ENCODE measurements around the gene ZNF428.

Gene ZNF428

DNA sequence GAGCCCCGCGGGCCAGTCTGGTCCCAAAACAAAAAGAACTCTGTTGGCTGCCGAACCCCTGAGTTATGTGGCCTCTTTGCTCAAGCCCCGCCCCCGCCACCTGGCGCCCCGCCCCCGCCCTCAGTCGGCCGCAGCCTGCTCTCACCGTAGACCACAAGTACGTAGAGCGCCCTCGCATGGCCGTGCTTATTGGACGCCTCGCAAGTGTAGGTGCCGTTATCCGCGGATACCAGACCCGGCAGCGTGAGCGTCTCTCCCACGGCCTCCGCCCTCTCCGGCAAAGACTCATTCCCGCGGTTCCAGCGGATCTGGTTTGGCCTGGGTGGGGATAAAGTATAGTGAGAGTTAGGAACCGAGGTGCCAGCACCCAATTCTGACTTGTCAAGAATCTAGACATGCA, 5.5 kb upstream of the ZNF428 start:
- no peak overlapping the region for H3K27ac ChIP-seq (replicated peaks)
- TF ChIP-seq GABPA (IDR thresholded peaks at IDR 0.05; ENCODE audit: low read depth) (no peak), POLR2AphosphoS5 (IDR thresholded peaks at IDR 0.05; ENCODE audit: low read depth) (no peak), SPI1 (IDR thresholded peaks at IDR 0.05; ENCODE audit: borderline replicate concordance, low read depth) (no peak)
- TF ChIP-seq, protein P1, sequence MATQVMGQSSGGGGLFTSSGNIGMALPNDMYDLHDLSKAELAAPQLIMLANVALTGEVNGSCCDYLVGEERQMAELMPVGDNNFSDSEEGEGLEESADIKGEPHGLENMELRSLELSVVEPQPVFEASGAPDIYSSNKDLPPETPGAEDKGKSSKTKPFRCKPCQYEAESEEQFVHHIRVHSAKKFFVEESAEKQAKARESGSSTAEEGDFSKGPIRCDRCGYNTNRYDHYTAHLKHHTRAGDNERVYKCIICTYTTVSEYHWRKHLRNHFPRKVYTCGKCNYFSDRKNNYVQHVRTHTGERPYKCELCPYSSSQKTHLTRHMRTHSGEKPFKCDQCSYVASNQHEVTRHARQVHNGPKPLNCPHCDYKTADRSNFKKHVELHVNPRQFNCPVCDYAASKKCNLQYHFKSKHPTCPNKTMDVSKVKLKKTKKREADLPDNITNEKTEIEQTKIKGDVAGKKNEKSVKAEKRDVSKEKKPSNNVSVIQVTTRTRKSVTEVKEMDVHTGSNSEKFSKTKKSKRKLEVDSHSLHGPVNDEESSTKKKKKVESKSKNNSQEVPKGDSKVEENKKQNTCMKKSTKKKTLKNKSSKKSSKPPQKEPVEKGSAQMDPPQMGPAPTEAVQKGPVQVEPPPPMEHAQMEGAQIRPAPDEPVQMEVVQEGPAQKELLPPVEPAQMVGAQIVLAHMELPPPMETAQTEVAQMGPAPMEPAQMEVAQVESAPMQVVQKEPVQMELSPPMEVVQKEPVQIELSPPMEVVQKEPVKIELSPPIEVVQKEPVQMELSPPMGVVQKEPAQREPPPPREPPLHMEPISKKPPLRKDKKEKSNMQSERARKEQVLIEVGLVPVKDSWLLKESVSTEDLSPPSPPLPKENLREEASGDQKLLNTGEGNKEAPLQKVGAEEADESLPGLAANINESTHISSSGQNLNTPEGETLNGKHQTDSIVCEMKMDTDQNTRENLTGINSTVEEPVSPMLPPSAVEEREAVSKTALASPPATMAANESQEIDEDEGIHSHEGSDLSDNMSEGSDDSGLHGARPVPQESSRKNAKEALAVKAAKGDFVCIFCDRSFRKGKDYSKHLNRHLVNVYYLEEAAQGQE (IDR thresholded peaks at IDR 0.05; ENCODE audit: insufficient replicate concordance, low read depth): no peak
- TF ChIP-seq, protein P2, sequence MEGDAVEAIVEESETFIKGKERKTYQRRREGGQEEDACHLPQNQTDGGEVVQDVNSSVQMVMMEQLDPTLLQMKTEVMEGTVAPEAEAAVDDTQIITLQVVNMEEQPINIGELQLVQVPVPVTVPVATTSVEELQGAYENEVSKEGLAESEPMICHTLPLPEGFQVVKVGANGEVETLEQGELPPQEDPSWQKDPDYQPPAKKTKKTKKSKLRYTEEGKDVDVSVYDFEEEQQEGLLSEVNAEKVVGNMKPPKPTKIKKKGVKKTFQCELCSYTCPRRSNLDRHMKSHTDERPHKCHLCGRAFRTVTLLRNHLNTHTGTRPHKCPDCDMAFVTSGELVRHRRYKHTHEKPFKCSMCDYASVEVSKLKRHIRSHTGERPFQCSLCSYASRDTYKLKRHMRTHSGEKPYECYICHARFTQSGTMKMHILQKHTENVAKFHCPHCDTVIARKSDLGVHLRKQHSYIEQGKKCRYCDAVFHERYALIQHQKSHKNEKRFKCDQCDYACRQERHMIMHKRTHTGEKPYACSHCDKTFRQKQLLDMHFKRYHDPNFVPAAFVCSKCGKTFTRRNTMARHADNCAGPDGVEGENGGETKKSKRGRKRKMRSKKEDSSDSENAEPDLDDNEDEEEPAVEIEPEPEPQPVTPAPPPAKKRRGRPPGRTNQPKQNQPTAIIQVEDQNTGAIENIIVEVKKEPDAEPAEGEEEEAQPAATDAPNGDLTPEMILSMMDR (IDR thresholded peaks at IDR 0.05; ENCODE audit: insufficient read depth, low read length): no peak
- no peak overlapping the region for H3K4me3 ChIP-seq (replicated peaks; ENCODE audit: insufficient read depth, low read length)
- peaks cover 2% of the 10 kb centered on the region for H3K27me3 ChIP-seq (ENCODE audit: insufficient read depth, poor library complexity, severe bottlenecking)
- DNase-seq (ENCODE audit: low read depth in 1 of 2, low spot score in 1 of 2): peak; percentile 72 to 77

DNA sequence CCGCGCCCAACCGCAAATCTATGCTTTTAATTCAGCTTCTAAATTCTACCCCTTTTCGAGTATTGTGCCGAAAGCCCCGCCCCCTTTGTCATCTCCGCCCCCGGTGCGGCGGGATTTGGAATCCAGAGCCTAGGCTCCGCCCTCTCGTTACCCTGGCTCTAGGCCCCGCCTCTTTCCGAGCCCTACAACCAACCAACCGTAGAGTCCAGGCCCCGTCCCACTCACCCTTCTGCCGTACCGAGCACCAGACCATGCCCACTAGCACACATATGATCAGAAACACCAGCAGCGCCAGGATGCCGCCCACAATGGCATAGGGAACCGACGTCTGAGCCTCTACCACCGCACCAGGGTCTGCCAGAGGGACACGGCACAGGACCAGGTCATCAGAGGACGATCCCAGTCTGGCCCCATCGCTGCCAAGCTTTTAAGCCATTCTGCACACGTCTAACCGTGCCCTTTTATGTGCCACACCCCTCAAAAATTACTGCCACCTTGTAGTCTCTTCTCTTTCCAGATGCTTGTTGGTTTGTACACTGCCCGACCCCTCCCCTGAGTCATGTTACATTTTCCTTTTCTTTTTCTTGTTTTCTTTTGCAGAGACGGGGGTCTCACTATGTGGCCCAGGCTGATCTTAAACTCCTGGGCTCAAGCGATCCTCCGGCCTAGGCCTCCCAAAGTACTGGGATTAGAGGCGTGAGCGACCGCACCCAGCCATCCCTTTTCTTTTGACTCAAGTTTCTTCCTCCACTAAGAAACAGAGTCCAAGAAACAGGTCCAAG, 4.7 kb upstream of the ZNF428 start:
- TF ChIP-seq GABPA (IDR thresholded peaks at IDR 0.05; ENCODE audit: low read depth): no peak
- no peak for TF ChIP-seq SPI1 (IDR thresholded peaks at IDR 0.05; ENCODE audit: borderline replicate concordance, low read depth)
- TF ChIP-seq, protein P1 (IDR thresholded peaks at IDR 0.05; ENCODE audit: insufficient replicate concordance, low read depth): no peak
- TF ChIP-seq, protein P2 (IDR thresholded peaks at IDR 0.05; ENCODE audit: insufficient read depth, low read length): no peak
- no peak for TF ChIP-seq POLR2AphosphoS5 (IDR thresholded peaks at IDR 0.05; ENCODE audit: low read depth)
- no peak for DNase-seq (ENCODE audit: low read depth in 1 of 2, low spot score in 1 of 2)
- Histone ChIP-seq H3K27ac (replicated peaks) (no peak overlapping the region), H3K4me3 (replicated peaks; ENCODE audit: insufficient read depth, low read length) (no peak overlapping the region), H3K27me3 (ENCODE audit: insufficient read depth, poor library complexity, severe bottlenecking) (peaks cover 2% of the 10 kb centered on the region)

DNA sequence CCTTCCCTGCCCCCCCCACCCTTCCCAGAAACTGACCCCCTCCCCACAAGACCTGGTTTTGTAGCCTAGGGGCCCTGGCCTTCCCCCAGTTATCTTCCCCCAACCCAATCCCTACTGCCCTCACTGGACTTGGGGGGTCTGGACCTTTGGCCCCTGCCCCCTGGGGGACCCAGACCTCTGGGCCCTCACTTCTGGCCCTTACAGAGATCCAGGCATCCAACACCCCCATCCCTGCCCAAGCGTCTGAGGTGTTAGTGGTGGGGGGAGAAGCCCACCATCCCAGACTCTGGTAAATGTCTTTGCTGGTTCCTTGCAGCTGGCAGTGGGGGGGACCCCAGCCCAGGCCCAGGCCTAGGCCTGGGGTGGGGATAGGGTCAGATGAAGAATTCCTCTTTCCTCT, 3.5 kb upstream of the ZNF428 start:
- Histone ChIP-seq H3K27ac (replicated peaks) (no peak overlapping the region), H3K4me3 (replicated peaks; ENCODE audit: insufficient read depth, low read length) (no peak overlapping the region), H3K27me3 (ENCODE audit: insufficient read depth, poor library complexity, severe bottlenecking) (peaks cover 2% of the 10 kb centered on the region)
- TF ChIP-seq POLR2AphosphoS5 (IDR thresholded peaks at IDR 0.05; ENCODE audit: low read depth) (no peak), SPI1 (IDR thresholded peaks at IDR 0.05; ENCODE audit: borderline replicate concordance, low read depth) (no peak), GABPA (IDR thresholded peaks at IDR 0.05; ENCODE audit: low read depth) (no peak)
- TF ChIP-seq, protein P2 (IDR thresholded peaks at IDR 0.05; ENCODE audit: insufficient read depth, low read length): no peak
- TF ChIP-seq, protein P1 (IDR thresholded peaks at IDR 0.05; ENCODE audit: insufficient replicate concordance, low read depth): no peak
- DNase-seq (ENCODE audit: low read depth in 1 of 2, low spot score in 1 of 2): no peak
